Measurements from ENCODE around the gene SETD3. TPM values are rescaled to one million over a fixed set of nuclear protein-coding genes. Genes with fewer than 3 reads are reported as not detected.

Gene SETD3
- total RNA-seq, 1 donor from 2014 or later = 36.1 TPM

- no peak for DNase-seq (ENCODE audit: low read depth, low spot score)
- Mint-ChIP-seq H3K4me3 (no peak overlapping the region), H3K27ac (ENCODE audit: unreplicated experiment) (no peak overlapping the region), H3K36me3 (ENCODE audit: low read depth) (no peaks in the 10 kb centered on the region), H3K4me1 (no peaks in the 10 kb centered on the region), H3K9me3 (no peaks in the 10 kb centered on the region), H3K27me3 (ENCODE audit: low read depth) (peaks cover 4% of the 10 kb centered on the region)
- TF ChIP-seq CTCF (conservative IDR thresholded peaks at IDR 0.05) = no peak
Measured at GRCh38 chr14:99391671-99392070, 89.0 kb downstream of the SETD3 start.

GRCh38 chr14:99389174-99389826, 91.4 kb downstream of the SETD3 start:
- no peaks in the 10 kb centered on the region for H3K4me1 Mint-ChIP-seq
- H3K36me3 Mint-ChIP-seq (ENCODE audit: low read depth) = no peaks in the 10 kb centered on the region
- no peaks in the 10 kb centered on the region for H3K9me3 Mint-ChIP-seq
- DNase-seq (ENCODE audit: low read depth, low spot score) = peak; percentile 41
- H3K27me3 Mint-ChIP-seq (ENCODE audit: low read depth) = peaks cover 6% of the 10 kb centered on the region
- no peak overlapping the region for H3K4me3 Mint-ChIP-seq
- no peak overlapping the region for H3K27ac Mint-ChIP-seq (ENCODE audit: unreplicated experiment)
- TF ChIP-seq CTCF (conservative IDR thresholded peaks at IDR 0.05) = peak; percentile 74

- no peak overlapping the region for H3K27ac Mint-ChIP-seq (ENCODE audit: unreplicated experiment)
- H3K4me1 Mint-ChIP-seq = no peaks in the 10 kb centered on the region
- H3K9me3 Mint-ChIP-seq = no peaks in the 10 kb centered on the region
- peaks cover 6% of the 10 kb centered on the region for H3K27me3 Mint-ChIP-seq (ENCODE audit: low read depth)
- no peak for TF ChIP-seq CTCF (conservative IDR thresholded peaks at IDR 0.05)
- no peak overlapping the region for H3K4me3 Mint-ChIP-seq
- H3K36me3 Mint-ChIP-seq (ENCODE audit: low read depth) = no peaks in the 10 kb centered on the region
- no peak for DNase-seq (ENCODE audit: low read depth, low spot score)
Measured at GRCh38 chr14:99388286-99388685, 92.4 kb downstream of the SETD3 start.

GRCh38 chr14:99387880-99388279, 92.8 kb downstream of the SETD3 start:
- H3K36me3 Mint-ChIP-seq (ENCODE audit: low read depth) = no peaks in the 10 kb centered on the region
- no peak overlapping the region for H3K4me3 Mint-ChIP-seq
- no peaks in the 10 kb centered on the region for H3K9me3 Mint-ChIP-seq
- no peak for DNase-seq (ENCODE audit: low read depth, low spot score)
- no peaks in the 10 kb centered on the region for H3K4me1 Mint-ChIP-seq
- TF ChIP-seq CTCF (conservative IDR thresholded peaks at IDR 0.05) = no peak
- no peak overlapping the region for H3K27ac Mint-ChIP-seq (ENCODE audit: unreplicated experiment)
- H3K27me3 Mint-ChIP-seq (ENCODE audit: low read depth) = peaks cover 6% of the 10 kb centered on the region

- Mint-ChIP-seq H3K27me3 (ENCODE audit: low read depth) (peaks cover 6% of the 10 kb centered on the region), H3K4me1 (no peaks in the 10 kb centered on the region), H3K36me3 (ENCODE audit: low read depth) (no peaks in the 10 kb centered on the region), H3K9me3 (no peaks in the 10 kb centered on the region), H3K27ac (ENCODE audit: unreplicated experiment) (no peak overlapping the region), H3K4me3 (no peak overlapping the region)
- TF ChIP-seq CTCF (conservative IDR thresholded peaks at IDR 0.05) = no peak
- DNase-seq (ENCODE audit: low read depth, low spot score) = no peak
Measured at GRCh38 chr14:99384450-99385417, 95.9 kb downstream of the SETD3 start.

Data from neural crest cell (in vitro differentiated cells).